Occipital lobe (tissue), 2 donors: Measurements from ENCODE around the gene ALAS1. TPM values are rescaled to one million over a fixed set of nuclear protein-coding genes. Genes with fewer than 3 reads are reported as not detected.

ENCODE experiments used
- DNase-seq: peaks from one replicate; lab custom pipeline; 2025; lab: John Stamatoyannopoulos, UW
- total RNA-seq: library from RNA; depleted of rRNA; stranded (reverse); fragments of >200 nt; gene quantifications from one replicate; pipeline ENCODE4 v1.2.3, GENCODE V29; 2014

Gene ALAS1
- total RNA-seq, 1 donor from 2014 or later, result 36.2 TPM

DNA sequence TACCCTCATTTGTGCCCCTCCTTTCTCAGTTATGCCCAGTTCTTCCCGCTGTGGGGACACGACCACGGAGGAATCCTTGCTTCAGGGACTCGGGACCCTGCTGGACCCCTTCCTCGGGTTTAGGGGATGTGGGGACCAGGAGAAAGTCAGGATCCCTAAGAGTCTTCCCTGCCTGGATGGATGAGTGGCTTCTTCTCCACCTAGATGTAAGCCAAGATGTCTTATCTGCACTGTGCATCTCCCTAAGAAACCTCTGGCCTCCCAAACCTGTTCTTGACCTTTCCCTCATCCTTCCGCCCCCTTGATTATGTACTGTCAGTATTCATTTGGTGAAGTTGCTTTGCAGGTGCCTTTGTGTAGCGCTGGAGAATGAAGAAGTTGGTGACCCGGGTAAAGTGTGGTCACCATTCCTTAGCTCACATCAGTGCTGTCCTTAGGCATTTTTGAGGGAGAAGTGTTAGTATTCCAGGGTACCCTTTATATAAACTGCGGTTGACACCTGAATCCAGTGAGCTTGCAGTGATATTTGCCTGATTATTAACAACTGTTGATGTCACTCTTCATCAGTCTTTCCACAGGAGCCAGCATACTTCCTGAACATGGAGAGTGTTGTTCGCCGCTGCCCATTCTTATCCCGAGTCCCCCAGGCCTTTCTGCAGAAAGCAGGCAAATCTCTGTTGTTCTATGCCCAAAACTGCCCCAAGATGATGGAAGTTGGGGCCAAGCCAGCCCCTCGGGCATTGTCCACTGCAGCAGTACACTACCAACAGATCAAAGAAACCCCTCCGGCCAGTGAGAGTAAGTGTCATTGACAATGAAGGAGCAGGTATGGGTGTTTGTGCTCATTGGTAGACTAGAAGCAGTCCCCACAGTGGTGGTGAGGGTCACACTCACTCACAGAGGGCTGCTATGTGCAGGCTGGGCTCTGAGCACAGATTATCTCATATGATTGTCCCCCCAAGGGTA, 966 bp downstream of the ALAS1 start:
- no peak for DNase-seq

DNA sequence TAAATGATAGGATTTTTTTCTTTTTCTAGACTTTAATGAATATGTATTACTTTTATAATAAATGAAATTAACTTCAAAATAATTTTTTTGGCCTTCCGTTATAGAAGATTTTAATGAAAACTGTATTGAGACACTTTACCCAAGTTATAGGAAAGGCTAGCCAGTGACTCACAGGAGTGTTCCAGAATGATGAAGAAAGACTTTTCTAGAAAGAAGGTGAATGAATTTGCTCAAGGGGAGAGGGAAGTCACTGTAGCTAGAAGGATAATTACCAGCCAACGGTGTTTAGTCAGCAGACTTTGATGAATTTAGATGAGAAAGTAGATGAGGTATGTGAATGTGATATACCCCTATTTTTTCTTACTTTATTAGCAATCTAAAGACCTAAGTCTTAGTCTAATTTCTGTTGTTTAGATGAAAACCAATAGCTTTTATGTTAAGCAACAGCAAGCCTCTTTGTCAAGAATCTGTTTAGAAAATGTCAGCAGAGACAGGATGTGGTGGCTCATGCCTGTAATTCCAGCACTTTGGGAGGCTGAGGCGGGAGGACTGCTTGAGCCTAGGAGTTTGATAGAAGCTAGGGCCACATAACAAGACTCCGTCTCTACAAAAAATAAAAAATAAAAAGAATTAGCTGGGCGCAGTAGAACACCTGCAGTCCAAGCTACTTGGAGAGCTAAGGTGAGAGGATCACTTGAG, 3.2 kb downstream of the ALAS1 start:
- no peak for DNase-seq

DNA sequence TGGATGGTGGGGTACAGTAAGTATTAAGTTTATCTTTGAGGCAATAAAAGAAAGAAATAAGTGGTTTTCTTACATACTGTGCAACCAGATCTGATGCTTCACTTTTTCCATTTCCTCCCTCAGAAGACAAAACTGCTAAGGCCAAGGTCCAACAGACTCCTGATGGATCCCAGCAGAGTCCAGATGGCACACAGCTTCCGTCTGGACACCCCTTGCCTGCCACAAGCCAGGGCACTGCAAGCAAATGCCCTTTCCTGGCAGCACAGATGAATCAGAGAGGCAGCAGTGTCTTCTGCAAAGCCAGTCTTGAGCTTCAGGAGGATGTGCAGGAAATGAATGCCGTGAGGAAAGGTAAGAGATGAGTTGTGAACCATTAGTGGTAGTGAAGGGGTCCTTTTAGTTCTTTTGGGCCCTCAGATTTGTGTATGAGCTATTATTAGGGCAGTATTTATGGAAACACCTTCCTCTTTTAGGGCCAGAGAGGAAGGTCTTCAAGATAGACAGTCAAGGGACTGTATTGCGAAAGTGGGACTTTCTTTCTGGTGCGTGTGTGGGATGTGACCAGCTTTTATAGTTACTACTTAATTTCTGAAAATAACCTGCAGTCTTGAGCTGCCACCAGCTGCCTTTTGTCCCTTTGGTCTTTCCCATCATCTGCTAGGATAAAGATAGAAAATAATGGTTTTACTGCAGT, 4.6 kb downstream of the ALAS1 start:
- no peak for DNase-seq

DNA sequence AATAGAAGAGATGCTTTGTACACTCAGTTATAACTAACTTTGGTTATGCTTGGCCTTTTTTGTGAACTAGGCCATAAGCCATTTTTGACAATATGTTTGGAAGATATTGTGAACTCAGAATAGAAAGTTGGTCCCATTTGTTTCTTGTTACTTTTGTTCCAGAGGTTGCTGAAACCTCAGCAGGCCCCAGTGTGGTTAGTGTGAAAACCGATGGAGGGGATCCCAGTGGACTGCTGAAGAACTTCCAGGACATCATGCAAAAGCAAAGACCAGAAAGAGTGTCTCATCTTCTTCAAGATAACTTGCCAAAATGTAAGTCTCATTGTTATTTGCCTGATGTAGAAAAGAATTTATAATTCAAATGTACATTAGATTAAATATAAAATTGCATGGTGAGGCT, 5.7 kb downstream of the ALAS1 start:
- no peak for DNase-seq

DNA sequence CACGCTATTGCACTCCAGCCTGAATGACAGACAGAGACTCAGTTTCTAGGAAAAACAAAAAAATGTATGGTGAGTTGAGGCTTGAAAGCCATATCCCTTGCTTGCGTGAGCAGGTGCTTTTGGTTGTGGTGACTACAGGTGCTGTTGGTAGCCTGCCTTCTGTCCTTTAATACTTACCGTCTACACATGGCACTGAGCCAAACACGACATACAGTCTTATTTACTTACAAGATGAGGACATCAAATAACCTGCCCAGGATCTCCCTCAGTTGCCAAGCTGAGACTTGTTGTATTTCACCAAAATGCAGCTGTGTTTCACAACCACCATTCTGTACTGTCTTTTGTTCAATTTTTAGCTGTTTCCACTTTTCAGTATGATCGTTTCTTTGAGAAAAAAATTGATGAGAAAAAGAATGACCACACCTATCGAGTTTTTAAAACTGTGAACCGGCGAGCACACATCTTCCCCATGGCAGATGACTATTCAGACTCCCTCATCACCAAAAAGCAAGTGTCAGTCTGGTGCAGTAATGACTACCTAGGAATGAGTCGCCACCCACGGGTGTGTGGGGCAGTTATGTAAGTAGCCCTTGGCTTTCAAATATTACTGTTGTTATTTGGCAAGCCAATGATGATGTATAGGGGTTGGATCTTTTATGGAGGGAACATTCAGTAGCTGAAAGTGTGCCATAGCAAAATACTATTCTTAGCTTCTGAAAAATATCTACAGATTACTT, 6.5 kb downstream of the ALAS1 start:
- DNase-seq, result no peak

DNA sequence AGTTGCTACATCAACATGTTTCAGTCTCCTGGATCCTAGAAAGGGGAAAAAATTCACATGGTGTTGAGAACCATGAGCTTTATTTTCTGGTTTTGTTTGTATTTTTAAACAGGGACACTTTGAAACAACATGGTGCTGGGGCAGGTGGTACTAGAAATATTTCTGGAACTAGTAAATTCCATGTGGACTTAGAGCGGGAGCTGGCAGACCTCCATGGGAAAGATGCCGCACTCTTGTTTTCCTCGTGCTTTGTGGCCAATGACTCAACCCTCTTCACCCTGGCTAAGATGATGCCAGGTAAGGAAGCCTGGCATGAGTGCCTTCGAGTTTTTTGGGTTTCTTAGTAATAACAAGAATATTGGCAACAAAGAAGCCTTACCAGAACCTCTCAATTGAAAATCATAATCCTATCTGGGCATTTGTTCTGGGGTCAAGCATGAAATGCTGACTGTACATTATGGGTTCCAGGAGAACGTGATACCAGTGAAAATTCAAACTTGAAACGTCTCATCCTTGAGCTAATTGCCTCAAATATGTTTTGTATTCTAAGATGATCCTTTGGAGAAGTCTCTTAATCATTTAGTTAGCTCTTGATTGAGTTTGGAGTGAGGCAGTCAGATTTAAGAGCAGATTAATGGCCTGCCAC, 7.9 kb downstream of the ALAS1 start:
- DNase-seq, result no peak

DNA sequence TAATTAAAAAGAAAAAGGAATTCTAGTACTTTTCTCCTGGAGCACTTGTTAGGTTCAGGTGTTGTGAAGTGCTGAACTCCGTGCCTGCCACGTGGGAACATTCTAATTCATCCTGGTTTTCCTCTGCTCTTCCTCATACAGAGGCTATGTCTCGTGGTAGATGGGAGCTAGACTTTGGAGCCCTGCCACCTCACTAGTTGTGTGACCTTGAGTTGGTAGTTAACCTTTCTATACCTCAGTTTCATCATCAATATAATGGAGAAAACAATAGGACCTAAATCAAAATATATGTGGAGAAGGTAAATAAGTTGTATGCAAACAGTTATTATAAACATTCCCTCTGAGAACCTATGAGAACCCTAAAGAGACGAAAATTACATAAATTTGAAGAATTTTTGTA, 10.6 kb downstream of the ALAS1 start:
- no peak for DNase-seq

DNA sequence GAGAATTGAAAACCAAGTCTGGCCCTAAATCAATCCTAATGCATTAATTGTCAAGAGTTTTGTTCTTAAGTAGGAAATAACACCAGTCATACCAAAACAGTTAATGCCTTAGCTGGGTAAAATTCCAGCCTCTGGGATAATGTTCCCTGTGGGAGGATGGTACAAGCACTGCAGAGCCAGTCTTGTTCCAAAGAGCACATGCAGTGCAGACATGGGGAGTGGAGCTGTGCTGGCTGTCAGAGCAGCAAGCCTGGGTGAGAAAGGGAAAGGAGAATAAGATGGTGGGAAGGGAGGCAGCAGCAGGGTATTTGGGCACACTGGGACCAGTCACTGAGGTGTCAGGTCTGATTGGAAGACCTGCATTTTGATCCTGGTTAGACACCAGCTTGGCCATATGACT, 12.1 kb downstream of the ALAS1 start:
- DNase-seq, result no peak

DNA sequence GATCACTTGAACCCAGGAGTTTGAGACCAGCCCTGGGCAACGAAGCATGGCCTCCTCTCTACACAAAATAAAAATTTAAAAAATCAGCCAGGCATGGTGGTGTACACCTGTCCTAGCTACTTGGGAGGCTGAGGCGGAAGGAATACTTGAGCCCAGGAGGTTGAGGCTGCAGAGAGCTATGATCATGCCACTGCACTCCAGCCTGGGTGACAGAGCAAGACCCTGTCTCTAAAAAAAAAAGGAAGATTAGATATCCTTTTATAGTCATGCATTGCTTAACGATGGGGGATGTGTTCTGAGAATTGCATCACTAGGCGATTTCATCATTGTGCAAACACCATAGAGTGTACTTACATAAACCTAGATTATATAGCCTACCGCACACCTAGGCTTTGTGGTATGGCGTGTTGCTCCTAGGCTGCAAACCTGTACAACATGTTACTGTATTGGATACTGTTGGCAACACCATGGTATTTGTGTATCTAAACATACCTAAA, 12.6 kb downstream of the ALAS1 start:
- DNase-seq, result no peak

DNA sequence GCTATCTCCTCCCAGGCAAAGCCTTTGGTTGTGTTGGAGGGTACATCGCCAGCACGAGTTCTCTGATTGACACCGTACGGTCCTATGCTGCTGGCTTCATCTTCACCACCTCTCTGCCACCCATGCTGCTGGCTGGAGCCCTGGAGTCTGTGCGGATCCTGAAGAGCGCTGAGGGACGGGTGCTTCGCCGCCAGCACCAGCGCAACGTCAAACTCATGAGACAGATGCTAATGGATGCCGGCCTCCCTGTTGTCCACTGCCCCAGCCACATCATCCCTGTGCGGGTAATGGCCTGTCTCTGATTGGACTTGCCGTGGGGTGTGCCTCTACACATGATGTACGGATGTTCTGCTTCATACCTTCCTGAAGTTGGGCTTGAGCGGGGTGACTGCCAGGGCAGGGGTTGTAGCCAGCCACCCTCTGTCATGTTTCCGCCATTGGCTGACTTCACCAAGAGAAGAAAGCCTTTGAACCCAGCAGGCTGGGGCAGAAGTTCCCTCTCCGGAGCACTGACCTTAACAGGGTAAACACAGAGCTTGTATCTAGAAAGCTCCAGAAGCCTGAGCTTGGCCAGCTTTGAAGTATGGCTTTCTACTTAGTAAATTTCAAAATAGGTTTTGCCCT, 13.4 kb downstream of the ALAS1 start:
- no peak for DNase-seq

DNA sequence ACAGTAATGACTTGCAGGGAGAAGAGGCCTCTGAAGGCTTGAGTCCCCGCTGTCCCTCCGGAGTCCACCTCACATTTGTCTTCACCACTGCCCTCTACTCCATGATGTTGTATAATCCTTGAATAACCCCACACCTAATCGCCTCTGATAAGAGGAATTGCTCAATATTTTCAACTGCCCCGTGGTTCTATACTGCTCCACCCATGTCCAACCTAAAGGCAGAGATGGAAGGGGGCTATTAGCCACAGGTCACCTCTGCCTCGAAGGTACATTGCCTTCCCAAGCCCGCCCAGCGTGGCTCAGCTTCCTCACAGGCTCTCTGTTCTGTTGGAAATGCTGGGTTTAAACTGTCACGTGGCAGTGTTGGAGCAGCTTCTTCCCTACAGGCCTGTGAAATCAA, 15.0 kb downstream of the ALAS1 start:
- DNase-seq, result no peak

DNA sequence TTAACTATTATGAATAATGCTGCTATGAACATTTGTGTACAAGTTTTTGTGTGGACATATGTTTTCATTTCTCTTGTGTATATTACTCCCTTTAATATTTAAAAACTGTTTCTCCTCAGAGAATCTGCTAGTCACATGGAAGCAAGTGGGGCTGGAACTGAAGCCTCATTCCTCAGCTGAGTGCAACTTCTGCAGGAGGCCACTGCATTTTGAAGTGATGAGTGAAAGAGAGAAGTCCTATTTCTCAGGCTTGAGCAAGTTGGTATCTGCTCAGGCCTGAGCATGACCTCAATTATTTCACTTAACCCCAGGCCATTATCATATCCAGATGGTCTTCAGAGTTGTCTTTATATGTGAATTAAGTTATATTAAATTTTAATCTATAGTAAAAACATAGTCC, 15.9 kb downstream of the ALAS1 start:
- DNase-seq, result no peak

DNA sequence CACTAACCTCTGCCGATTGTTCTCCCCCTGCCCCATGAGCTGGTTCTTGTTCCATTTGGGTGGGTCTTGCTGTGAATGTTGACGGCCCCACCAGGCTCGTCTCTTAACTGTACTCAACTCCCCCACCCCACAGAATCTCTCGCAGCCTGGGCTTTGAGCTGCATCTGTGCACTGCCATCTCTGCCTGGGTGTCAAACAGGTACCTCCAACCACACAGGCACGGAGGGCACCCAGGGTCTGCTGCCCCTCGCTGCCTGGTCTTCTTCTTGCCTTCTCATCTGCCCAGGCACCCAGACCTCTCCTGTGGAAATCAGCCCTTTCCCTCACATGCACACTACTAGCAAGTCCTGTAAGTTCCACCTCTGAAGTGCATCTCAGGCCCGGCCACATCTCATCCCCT, 17.4 kb downstream of the ALAS1 start:
- DNase-seq, result no peak

DNA sequence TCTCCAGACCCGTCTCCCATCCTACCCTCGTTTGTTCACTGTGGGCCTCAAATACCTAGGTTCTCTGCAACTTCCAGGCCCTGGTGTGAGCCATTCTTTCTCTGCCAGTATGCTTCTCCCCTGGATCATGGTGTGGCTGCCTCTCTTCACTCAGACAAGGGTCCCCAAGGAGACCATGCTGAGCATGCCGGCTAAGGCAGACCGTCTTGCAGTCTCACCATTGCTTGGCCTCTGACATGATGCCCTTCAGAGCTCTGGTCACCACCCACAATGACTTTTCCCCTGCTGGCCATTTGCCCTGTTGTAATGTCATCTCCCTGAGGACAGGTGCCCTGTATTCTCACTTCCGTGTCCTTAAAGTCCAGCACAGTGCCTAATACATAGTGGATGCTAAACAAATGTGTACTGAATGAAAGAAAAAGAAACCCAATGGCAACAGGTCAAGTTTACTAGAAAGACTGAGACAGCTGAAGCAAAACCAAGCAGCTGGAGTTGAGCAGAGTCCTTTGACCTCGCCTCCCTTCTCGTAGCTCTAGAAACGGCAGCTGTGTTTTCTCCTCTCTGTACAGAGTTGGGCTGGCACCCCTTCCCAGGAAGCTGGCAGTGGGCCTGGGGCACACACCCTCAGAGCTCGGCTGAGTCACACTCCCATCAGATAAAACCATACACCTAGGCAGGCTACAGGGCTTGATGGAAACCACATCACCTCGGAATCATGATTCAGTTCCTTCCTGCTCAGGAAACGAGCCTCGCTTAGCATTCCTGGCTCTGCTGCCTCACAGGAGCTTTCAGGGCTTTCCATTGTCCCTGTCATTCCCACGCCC, 18.8 kb downstream of the ALAS1 start:
- DNase-seq, result no peak

DNA sequence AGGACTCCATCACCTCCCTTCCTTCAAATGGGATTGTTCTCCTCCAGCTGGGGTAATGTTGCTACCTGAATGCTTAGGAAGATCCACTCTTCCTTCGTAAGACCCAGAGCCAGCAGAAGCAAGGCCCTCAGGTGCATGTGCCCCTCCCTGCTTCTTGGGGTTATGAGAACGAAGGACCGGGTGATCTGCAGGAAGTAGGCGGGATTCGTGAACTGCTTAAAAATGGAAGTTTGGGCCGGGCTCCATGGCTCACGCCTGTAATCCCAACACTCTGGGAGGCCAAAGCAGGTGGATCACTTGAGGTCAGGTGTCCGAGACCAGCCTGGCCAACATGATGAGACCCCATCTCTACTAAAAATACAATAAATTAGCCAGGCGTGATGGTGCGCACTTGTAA, 19.4 kb downstream of the ALAS1 start:
- no peak for DNase-seq

DNA sequence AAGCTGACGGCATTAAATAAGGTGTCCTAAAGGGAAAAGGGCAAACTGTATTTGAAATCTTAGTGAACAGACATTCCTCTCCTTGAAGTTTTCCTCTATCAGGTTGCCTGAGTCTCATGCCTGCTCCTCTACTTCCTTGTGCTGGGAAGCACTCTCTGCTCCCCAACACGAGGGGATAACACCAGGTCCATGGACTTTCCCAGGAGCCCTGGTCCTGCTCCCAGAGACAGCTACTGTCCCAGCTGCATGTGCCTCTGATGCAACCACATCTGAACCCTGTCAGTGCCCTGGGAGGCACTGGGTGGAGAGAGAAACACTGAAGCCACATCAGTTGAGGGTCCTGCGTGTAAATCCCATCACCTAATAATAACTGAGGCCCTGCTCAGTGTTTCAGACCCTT, 20.1 kb downstream of the ALAS1 start:
- no peak for DNase-seq

DNA sequence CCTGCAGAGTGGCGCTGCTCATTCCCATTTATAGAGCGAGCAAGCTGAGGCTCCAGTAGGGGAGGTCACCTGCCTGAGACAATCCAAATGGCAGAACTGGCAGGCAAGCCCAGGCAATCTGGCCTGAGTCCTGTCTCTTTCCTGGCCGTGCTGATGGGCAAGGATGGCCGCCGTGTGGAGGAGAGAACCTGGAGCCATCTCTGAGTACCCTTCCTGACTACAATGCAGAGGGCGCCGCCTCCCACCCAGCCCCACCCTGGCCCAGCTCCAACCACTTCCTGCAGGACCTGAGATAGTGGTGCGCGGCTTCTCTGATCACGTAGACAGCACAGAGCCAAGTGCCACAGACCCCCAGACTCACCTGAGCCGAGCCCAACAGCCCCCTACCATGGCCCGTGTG, 20.5 kb downstream of the ALAS1 start:
- DNase-seq, result no peak

DNA sequence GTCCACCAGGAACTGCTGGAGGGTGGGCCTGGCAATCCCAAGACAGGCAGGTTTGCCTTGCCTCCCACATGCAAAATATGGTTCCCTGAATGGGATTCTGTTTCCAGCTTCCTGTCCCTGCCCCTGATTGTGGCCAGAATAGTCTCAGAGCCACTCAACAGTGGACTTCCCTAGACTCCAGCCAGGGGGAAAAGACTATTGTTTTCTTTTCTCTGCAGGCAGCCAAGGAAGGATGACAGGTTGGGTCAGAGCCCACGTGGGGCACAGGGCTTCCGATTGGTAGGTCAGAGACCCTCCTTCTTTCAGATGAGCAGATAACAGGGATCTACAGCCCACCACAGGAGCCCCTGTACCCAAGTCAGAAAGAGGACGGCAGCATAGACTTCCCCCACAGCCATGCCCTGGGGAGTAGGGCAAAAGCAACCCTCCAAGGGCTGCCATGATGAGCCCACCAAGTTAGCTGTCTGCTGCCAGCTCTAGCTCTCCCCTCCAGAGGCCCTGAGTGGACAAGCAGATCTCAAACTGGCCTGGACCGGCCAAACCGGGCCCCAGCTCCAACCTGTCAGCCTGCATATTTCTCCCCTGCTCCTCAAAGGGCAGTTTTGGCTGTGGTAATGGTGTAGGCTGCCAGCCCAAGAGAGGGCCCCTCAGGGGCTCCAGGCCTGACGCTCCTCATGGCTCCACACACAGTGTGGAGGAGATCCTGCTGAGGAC, 21.1 kb downstream of the ALAS1 start:
- no peak for DNase-seq
